Measurements from ENCODE around the gene ATG9B. TPM values are rescaled to one million over a fixed set of nuclear protein-coding genes. Genes with fewer than 3 reads are reported as not detected.

Gene ATG9B
- total RNA-seq, 2 donors from 2014 or later: 0.18 to 7.1 TPM

- Histone ChIP-seq H3K4me1 (replicated peaks) (peaks cover 13% of the 10 kb centered on the region), H3K27me3 (replicated peaks; ENCODE audit: insufficient read depth) (no peaks in the 10 kb centered on the region), H3K36me3 (peaks cover 14 to 25% of the 10 kb centered on the region in 2 donors), H3K4me3 (no peak overlapping the region), H3K9me3 (no peaks in the 10 kb centered on the region), H3K27ac (no peak overlapping the region)
- 87% methylated on average over 6 of the region's 6 CpGs for WGBS
- intact Hi-C loops (cut with DNase I): loop anchor here (5.0 kb wide), 1 partner anchor 47 kb away; no protein-coding TSS in a partner anchor
- no peak for DNase-seq (ENCODE audit: low spot score)
- TF ChIP-seq POLR2AphosphoS5 (IDR thresholded peaks at IDR 0.05): no peak
- no peak for TF ChIP-seq POLR2A (IDR thresholded peaks at IDR 0.05)
- TF ChIP-seq CTCF (IDR thresholded peaks at IDR 0.05): no peak
Measured at GRCh38 chr7:151064993-151065392, 40.7 kb upstream of the ATG9B start.

GRCh38 chr7:151064454-151064853, 40.2 kb upstream of the ATG9B start:
- peaks cover 13% of the 10 kb centered on the region for H3K4me1 ChIP-seq (replicated peaks)
- WGBS: 86% methylated on average over 8 of the region's 18 CpGs
- TF ChIP-seq POLR2AphosphoS5 (IDR thresholded peaks at IDR 0.05) (no peak), POLR2A (IDR thresholded peaks at IDR 0.05) (no peak), CTCF (IDR thresholded peaks at IDR 0.05) (no peak)
- H3K27ac ChIP-seq: no peak overlapping the region
- H3K4me3 ChIP-seq: no peak overlapping the region
- intact Hi-C loops (cut with DNase I): loop anchor here (5.0 kb wide), 1 partner anchor 48 kb away; no protein-coding TSS in a partner anchor
- H3K36me3 ChIP-seq: peaks cover 13 to 19% of the 10 kb centered on the region in 2 donors
- H3K9me3 ChIP-seq: no peaks in the 10 kb centered on the region
- no peaks in the 10 kb centered on the region for H3K27me3 ChIP-seq (replicated peaks; ENCODE audit: insufficient read depth)
- DNase-seq (ENCODE audit: low spot score): no peak

GRCh38 chr7:151063212-151063561, 38.9 kb upstream of the ATG9B start:
- Histone ChIP-seq H3K27me3 (replicated peaks; ENCODE audit: insufficient read depth) (no peaks in the 10 kb centered on the region), H3K4me3 (no peak overlapping the region), H3K9me3 (no peaks in the 10 kb centered on the region), H3K36me3 (peaks cover 13 to 18% of the 10 kb centered on the region in 2 donors), H3K27ac (peak overlapping the region in 1 of 2 donors; percentile 1), H3K4me1 (replicated peaks) (peaks cover 21% of the 10 kb centered on the region)
- TF ChIP-seq POLR2A (IDR thresholded peaks at IDR 0.05): no peak
- TF ChIP-seq CTCF (IDR thresholded peaks at IDR 0.05): no peak
- no peak for TF ChIP-seq POLR2AphosphoS5 (IDR thresholded peaks at IDR 0.05)
- intact Hi-C loops (cut with DNase I): loop anchor here (5.0 kb wide), 1 partner anchor 49 kb away; no protein-coding TSS in a partner anchor
- no peak for DNase-seq (ENCODE audit: low spot score)
- 32% methylated on average over 9 of the region's 11 CpGs for WGBS

- TF ChIP-seq CTCF (IDR thresholded peaks at IDR 0.05): no peak
- no peak for TF ChIP-seq POLR2A (IDR thresholded peaks at IDR 0.05)
- no peak for TF ChIP-seq POLR2AphosphoS5 (IDR thresholded peaks at IDR 0.05)
- no peak for DNase-seq (ENCODE audit: low spot score)
- WGBS: 39% methylated on average over 43 of the region's 43 CpGs
- peaks cover 21% of the 10 kb centered on the region for H3K4me1 ChIP-seq (replicated peaks)
- peaks cover 13 to 16% of the 10 kb centered on the region in 2 donors for H3K36me3 ChIP-seq
- intact Hi-C loops (cut with DNase I): loop anchor here (5.0 kb wide), 1 partner anchor 50 kb away; no protein-coding TSS in a partner anchor
- no peaks in the 10 kb centered on the region for H3K9me3 ChIP-seq
- peak overlapping the region in 1 of 2 donors; percentile 22 for H3K27ac ChIP-seq
- H3K4me3 ChIP-seq: no peak overlapping the region
- no peaks in the 10 kb centered on the region for H3K27me3 ChIP-seq (replicated peaks; ENCODE audit: insufficient read depth)
Measured at GRCh38 chr7:151062399-151063211, 38.3 kb upstream of the ATG9B start.

- Histone ChIP-seq H3K4me3 (no peak overlapping the region), H3K36me3 (peaks cover 11 to 13% of the 10 kb centered on the region in 2 donors), H3K9me3 (no peaks in the 10 kb centered on the region), H3K27me3 (replicated peaks; ENCODE audit: insufficient read depth) (no peaks in the 10 kb centered on the region), H3K27ac (no peak overlapping the region), H3K4me1 (replicated peaks) (peaks cover 24% of the 10 kb centered on the region)
- intact Hi-C loops (cut with DNase I): loop anchor here (5.0 kb wide), 1 partner anchor 50 kb away; no protein-coding TSS in a partner anchor
- WGBS: 69% methylated on average over 10 of the region's 11 CpGs
- no peak for TF ChIP-seq POLR2A (IDR thresholded peaks at IDR 0.05)
- no peak for TF ChIP-seq POLR2AphosphoS5 (IDR thresholded peaks at IDR 0.05)
- no peak for TF ChIP-seq CTCF (IDR thresholded peaks at IDR 0.05)
- no peak for DNase-seq (ENCODE audit: low spot score)
Measured at GRCh38 chr7:151062111-151062398, 37.8 kb upstream of the ATG9B start.
